Activated CD4-positive, alpha-beta T cell treated with anti-CD3 and anti-CD28 coated beads, Interleukin-2, amount 10 ng/mL, durations not matched to agents 24 days and 14 days (primary cell): ENCODE measurements around the gene PANK3. TPM values are rescaled to one million over a fixed set of nuclear protein-coding genes. Genes with fewer than 3 reads are reported as not detected.
"Not testable (repeated sequence)": the region's sequence is repeated elsewhere in the genome, so short reads cannot be mapped to it uniquely, and the experiment has no call there.

Source experiments
- DNase-seq: peaks from one replicate; pipeline ENCODE4 v3.0.0; 2022
- H3K27ac Mint-ChIP-seq: one replicate; pipeline ENCODE4 v1.8.0; 2022; ENCODE audit warnings: mild to moderate bottlenecking, mixed read lengths
- H3K27me3 Mint-ChIP-seq: one replicate; pipeline ENCODE4 v1.8.0; 2022; ENCODE audit warnings: mixed read lengths
- H3K36me3 Mint-ChIP-seq: one replicate; pipeline ENCODE4 v1.8.0; 2022; ENCODE audit warnings: low read depth, mild to moderate bottlenecking, mixed read lengths
- H3K4me1 Mint-ChIP-seq: one replicate; pipeline ENCODE4 v1.8.0; 2021; ENCODE audit warnings: mixed read lengths
- H3K4me3 Mint-ChIP-seq: one replicate; pipeline ENCODE4 v1.8.0; 2022; ENCODE audit warnings: mild to moderate bottlenecking, moderate library complexity, mixed read lengths
- H3K9me3 Mint-ChIP-seq: one replicate; pipeline ENCODE4 v1.8.0; 2021; ENCODE audit warnings: mixed read lengths
- intact Hi-C: fragments of 100-400 bp; cut with micrococcal nuclease; formaldehyde crosslinking; loops from one replicate; pipeline ENCODE4 v1.15.1; 2023
- total RNA-seq: library from RNA; stranded (reverse); gene quantifications from 2 replicates; pipeline ENCODE4 v1.2.3, GENCODE V29; 2022

PANK3 gene
- total RNA-seq, 1 donor from 2014 or later, result 81.2 TPM

DNA sequence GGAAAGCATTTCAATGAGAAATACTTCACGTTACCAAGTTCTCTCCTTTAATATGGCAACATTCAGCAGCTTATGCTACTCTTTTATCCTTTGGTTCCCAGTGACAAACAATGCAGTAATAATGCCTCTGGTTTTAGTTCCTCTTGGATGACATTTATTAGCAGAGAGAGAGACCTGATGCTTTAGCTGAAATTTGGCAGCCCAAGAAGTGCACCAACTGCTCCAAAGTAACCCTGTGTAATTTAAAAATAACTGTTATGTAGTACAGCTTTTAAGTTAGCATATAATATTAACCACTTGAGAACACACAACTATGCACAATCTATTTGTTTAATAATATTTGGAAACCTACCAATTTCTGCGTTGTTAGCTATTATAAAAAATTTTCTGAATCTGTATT, 21.8 kb downstream of the PANK3 start:
- Mint-ChIP-seq H3K4me3 (no peak overlapping the region), H3K4me1 (no peaks in the 10 kb centered on the region), H3K36me3 (peaks cover 71% of the 10 kb centered on the region), H3K9me3 (no peaks in the 10 kb centered on the region), H3K27me3 (no peaks in the 10 kb centered on the region), H3K27ac (no peak overlapping the region)
- intact Hi-C loops, result no loop called here
- no peak for DNase-seq

DNA sequence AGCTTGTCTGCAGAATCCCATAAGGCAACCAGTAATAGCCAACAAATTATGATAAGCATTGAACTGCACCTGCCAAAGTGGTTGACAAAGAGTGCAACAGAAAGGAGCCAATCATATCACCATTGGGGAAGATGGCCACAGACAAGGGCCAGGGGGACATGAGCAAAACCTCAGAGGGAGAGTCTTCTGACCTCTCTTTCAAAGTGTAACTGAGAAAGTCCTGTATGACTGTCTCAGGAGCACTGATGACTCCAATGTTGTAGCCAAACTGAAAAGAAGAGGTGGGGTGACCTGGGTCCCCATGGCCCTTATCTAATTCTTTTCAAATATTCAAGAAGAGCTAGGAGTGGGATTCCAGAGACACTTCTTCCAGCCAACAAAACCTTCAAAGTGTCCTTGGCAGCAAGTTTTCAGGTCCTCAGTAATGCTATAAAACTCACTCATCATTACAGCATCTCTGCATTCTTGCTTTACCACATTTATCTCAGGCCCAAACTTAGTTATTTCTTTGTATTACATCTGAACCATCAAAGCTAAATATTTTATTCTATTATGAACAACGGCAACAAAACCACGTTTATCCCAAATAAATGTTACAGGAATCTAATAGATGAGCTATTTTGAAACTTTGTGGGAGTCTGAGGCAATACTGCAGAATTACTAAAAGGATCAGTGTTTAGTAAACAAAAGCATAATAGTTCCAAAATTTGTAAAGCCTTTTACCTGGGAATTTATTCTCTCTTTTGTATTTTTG, 25.6 kb downstream of the PANK3 start:
- H3K4me3 Mint-ChIP-seq, result no peak overlapping the region
- no peak overlapping the region for H3K27ac Mint-ChIP-seq
- H3K27me3 Mint-ChIP-seq, result no peaks in the 10 kb centered on the region
- H3K36me3 Mint-ChIP-seq, result peaks cover 69% of the 10 kb centered on the region
- intact Hi-C loops, result no loop called here
- H3K9me3 Mint-ChIP-seq, result no peaks in the 10 kb centered on the region
- H3K4me1 Mint-ChIP-seq, result no peaks in the 10 kb centered on the region
- no peak for DNase-seq

DNA sequence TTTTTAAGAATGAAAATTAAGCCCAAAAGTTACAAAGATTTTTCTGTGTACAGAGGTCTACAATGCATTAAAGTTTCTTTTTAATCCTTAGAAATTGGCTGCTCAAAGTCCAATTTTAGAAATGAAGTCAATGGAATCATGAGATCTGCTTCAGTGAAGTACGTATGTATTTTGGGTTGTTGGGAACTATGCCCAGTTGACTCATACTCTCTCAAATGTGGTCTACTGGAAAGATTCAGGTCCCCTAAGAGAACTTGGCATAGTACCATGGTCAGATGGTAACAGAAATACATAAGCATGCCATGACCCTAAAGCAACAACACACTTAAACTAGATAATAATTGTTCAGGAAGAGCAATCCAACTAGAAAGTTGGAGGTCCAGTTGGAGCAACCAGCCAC, 27.0 kb downstream of the PANK3 start:
- Mint-ChIP-seq H3K36me3 (peaks cover 65% of the 10 kb centered on the region), H3K4me3 (no peak overlapping the region), H3K4me1 (no peaks in the 10 kb centered on the region), H3K27ac (no peak overlapping the region), H3K9me3 (peaks cover 3% of the 10 kb centered on the region), H3K27me3 (no peaks in the 10 kb centered on the region)
- intact Hi-C loops, result no loop called here
- no peak for DNase-seq

DNA sequence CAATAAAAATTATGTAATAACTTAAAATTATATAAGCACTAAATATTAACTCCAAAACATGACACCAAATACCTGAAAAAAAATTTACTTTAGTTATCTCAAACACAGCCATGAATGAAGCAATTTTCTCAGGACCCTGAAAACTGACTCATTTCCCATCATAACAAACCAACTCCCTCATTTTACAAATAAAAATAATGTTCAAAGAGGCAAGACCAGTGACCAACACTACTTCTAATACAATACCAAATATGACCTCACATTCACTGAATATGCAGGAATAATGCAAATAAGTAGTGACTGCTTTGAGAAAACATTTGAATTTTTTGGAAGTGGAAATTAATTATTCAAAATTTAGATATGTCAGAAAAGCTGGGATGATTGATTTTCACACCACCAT, 28.5 kb downstream of the PANK3 start:
- no peak for DNase-seq
- Mint-ChIP-seq H3K27me3 (no peaks in the 10 kb centered on the region), H3K9me3 (peaks cover 3% of the 10 kb centered on the region), H3K27ac (no peak overlapping the region), H3K4me1 (no peaks in the 10 kb centered on the region), H3K36me3 (peaks cover 61% of the 10 kb centered on the region), H3K4me3 (no peak overlapping the region)
- intact Hi-C loops, result no loop called here

DNA sequence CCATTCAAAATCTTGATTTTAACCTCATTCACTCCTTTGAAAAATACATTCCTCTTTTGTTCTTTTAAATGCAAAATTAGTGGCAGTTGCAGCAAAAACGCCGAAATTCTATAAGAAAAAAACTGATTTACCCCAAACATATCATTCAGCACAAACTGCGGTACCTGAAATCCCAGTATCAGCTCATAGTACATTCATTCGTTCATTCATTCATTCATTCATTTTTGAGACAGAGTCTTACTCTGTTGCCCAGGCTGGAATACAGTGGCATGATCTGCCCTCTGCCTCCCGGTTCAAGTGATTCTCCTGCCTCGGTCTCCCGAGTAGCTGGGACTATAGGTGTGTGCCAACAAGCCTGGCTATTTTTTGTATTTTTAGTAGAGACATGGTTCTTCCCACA, 29.6 kb downstream of the PANK3 start:
- Mint-ChIP-seq H3K27ac (no peak overlapping the region), H3K4me1 (no peaks in the 10 kb centered on the region), H3K27me3 (no peaks in the 10 kb centered on the region), H3K9me3 (peaks cover 3% of the 10 kb centered on the region), H3K4me3 (no peak overlapping the region), H3K36me3 (peaks cover 52% of the 10 kb centered on the region)
- no peak for DNase-seq
- intact Hi-C loops, result no loop called here

DNA sequence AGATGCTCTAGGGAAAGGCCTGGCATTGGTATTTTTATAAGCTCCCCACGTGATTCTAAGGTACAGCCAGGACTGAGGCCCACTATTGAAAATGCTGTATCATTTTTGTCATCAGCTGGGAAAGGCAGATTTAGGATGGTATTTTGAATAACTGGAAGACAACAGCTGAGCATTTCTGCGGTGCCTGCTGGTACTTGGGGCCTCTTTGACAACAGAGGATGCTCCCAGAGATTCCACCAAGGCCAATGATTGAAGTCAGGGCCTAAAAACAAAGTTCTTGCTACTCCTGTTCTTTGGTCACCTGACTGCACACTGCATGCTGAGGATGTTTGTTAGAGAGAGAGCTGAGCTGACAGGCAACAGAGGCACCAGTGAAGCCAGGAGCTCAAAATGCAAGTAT, 42.0 kb downstream of the PANK3 start:
- intact Hi-C loops, result no loop called here
- no peak for DNase-seq
- Mint-ChIP-seq H3K4me1 (no peaks in the 10 kb centered on the region), H3K27ac (no peak overlapping the region), H3K9me3 (no peaks in the 10 kb centered on the region), H3K4me3 (no peak overlapping the region), H3K36me3 (no peaks in the 10 kb centered on the region), H3K27me3 (peaks cover 6% of the 10 kb centered on the region)

DNA sequence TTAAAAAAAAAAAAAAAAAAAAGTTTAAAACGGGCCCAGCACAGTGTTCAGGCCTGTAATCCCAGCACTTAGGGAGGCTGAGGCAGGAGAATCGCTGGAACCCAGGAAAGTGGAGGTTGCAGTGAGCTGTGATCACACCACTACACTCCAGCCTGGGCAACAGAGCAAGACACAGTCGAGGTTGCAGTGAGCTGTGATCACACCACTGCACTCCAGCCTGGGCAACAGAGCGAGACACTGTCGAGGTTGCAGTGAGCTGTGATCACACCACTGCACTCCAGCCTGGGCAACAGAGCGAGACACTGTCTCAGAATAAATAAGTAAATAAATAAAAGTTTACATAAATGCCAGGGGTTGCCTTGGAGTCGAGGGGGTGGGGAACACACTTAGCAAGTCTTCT, 44.8 kb downstream of the PANK3 start:
- DNase-seq, intact Hi-C loops, H3K27ac Mint-ChIP-seq, H3K36me3 Mint-ChIP-seq, H3K4me1 Mint-ChIP-seq, H3K4me3 Mint-ChIP-seq, H3K9me3 Mint-ChIP-seq: not testable (repeated sequence)
- peaks cover 17% of the 10 kb centered on the region for H3K27me3 Mint-ChIP-seq

DNA sequence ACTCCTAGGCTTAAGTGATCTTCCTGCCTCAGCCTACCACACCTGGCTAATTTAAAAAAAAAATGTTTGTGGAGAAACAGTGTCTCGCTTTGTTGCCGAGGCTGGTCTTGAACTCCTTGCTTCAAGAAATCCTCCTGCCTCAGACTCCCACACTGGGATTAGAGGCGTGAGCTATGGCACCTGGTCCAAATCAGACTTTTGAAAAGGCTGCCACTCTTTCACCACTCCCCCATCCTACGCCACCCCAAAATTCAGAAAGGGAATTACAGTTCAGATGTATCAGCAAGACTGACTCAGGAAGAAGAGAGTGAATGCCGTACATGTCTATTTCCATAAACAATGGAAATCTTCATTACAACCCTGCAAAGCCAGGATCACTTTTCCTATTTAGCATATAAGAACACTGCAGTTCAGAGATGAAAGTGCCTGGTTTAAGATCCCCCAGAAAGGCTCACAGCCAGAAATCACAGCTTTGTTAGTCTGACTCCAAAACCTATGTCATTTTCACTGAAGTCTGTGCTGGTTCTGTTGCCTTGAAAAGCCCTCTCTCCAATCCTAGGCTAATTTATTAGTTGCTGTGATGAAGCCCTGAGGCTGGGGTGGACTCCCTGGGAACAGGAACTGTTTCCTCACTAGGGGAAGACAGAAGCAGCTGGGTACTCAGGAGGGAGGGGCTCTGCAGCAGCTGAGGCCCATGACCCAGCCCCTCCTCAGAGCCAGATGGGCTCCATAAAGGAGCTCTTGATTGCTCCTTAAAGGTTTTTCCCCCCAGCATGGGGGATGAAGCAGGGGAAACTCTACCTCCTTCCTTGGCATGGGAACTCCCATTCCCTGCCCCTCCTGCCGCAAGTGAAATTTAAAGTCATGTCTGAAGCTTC, 46.9 kb downstream of the PANK3 start:
- intact Hi-C loops, result no loop called here
- Mint-ChIP-seq H3K4me3 (no peak overlapping the region), H3K27ac (no peak overlapping the region), H3K27me3 (peaks cover 26% of the 10 kb centered on the region), H3K9me3 (peaks cover 9% of the 10 kb centered on the region), H3K36me3 (peaks cover 9% of the 10 kb centered on the region), H3K4me1 (peaks cover 6% of the 10 kb centered on the region)
- no peak for DNase-seq

DNA sequence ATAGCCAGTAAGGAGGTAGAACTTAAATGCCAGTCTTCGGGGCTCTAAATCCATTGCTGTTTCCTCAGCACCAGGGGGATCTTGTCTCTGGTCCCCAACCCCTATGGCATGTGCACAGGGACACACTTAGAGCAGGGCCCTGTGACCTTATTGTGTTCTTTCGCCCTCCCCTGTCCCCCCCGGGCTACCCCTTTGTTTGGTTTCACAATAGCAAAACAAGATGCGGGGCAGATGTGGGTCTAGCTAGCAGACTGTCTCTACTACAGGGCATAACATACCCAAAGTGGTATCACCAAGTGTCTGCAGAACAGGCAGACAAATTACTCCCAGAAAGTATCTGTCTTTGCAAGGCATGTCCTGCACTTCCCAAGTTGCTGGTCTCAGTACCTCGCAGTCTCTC, 48.0 kb downstream of the PANK3 start:
- H3K27ac Mint-ChIP-seq, result no peak overlapping the region
- no peak for DNase-seq
- no peak overlapping the region for H3K4me3 Mint-ChIP-seq
- intact Hi-C loops, result no loop called here
- H3K4me1 Mint-ChIP-seq, result peaks cover 6% of the 10 kb centered on the region
- peaks cover 9% of the 10 kb centered on the region for H3K36me3 Mint-ChIP-seq
- H3K27me3 Mint-ChIP-seq, result peaks cover 26% of the 10 kb centered on the region
- peaks cover 9% of the 10 kb centered on the region for H3K9me3 Mint-ChIP-seq

DNA sequence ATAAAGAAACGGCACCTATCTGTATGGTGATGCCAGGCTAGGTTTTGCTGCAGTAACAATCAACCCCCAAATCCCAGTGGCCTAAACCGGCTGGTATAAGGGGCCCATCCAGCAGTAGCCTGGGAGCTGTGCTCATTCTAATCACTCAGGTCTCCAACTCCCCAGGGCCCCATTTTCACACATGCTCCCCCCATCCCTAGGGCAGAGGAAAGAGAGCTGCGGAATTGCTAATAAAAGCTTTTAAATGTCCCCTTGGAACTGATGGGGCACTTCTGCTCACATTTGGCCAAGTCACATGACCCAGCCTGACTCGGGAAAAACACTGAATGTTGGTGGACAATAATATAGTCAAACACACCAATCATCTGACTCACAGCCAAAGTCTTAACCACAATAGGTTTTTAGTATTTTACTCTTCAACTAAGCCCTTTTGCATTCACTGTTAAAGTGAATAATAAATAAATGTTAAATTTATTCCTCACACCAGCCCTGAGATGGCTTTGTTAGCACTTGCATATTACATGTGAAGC, 48.5 kb downstream of the PANK3 start:
- DNase-seq, result no peak
- intact Hi-C loops, result no loop called here
- peaks cover 26% of the 10 kb centered on the region for H3K27me3 Mint-ChIP-seq
- H3K36me3 Mint-ChIP-seq, result peaks cover 9% of the 10 kb centered on the region
- H3K9me3 Mint-ChIP-seq, result peaks cover 9% of the 10 kb centered on the region
- H3K4me3 Mint-ChIP-seq, result no peak overlapping the region
- peaks cover 6% of the 10 kb centered on the region for H3K4me1 Mint-ChIP-seq
- no peak overlapping the region for H3K27ac Mint-ChIP-seq

DNA sequence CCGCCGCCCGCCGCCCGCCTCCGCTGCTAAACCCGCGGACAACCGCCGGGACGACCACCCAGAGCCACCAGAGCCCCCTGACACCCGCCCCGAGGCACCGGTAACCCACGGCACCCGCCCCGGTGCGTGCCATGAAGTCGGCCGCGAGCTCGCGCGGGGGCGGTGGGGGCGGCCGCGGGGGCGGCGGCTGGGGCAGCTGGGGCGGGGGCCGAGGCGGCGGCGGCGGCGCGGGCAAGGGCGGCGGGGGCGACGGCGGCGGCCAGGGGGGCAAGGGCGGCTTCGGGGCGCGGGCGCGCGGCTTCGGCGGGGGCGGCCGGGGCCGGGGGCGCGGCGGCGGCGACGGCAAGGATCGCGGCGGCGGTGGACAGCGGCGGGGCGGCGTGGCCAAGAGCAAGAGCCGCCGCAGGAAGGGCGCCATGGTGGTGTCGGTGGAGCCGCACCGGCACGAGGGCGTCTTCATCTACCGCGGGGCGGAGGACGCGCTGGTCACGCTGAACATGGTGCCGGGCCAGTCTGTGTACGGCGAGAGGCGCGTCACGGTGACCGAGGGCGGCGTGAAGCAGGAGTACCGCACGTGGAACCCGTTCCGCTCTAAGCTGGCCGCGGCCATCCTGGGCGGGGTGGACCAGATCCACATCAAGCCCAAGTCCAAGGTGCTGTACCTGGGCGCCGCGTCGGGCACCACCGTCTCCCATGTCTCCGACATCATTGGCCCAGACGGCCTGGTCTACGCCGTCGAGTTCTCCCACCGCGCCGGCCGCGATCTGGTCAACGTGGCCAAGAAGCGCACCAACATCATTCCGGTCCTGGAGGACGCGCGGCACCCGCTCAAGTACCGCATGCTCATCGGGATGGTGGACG, 49.6 kb downstream of the PANK3 start:
- intact Hi-C loops, result no loop called here
- Mint-ChIP-seq H3K27me3 (peaks cover 26% of the 10 kb centered on the region), H3K27ac (no peak overlapping the region), H3K4me3 (peak overlapping the region; percentile 30), H3K4me1 (peaks cover 6% of the 10 kb centered on the region), H3K9me3 (peaks cover 9% of the 10 kb centered on the region), H3K36me3 (peaks cover 9% of the 10 kb centered on the region)
- DNase-seq, result no peak

DNA sequence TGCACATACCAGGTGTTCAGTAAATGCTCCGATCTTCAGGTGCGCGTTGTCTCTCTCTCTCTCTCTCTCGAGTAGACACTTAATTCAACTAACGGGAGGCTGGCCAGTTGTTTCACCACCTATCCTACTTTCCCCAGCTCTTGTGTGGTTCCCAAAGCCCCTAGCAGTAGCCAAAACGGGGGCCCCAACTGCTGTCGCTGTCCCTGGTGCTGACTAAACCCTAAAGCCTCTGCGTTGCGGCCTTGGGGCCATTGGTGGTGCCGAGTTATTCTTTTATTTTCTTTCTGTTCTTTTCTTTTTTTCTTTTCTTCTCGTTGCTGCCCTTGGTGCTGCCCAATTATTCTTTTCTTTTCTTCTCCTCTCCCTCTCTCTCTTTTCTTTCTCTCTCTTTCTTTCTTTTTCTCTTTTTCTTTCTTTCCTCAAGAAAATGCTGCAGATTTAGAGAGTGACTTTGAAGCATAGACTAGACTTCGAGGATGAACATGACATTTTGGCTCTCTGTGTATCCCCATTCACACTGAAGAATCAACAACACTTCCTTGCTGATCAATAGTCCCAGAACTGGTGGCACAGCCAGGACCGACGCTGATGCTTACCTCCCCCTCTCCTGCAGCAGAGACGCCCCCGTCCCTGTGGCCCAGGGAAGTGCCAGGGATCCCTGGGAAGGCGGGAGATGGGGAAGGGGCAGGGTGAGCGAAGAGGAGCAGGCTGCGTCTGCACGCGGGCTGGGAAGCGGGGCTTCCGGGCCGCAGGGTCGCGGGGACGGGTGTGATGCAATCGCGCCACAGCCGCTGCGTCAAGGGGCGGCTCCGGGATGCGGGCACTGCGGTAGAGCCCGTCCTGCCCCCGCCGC, 50.4 kb downstream of the PANK3 start, which contains the start of gene FBLL1:
FBLL1 (plus strand) TSS at position 785 of the 853 bp plus-strand sequence. CDS start 200 bp downstream, outside the sequence.
- intact Hi-C loops, result no loop called here
- H3K4me1 Mint-ChIP-seq, result peaks cover 6% of the 10 kb centered on the region
- H3K9me3 Mint-ChIP-seq, result peaks cover 9% of the 10 kb centered on the region
- peak; percentile 79 for DNase-seq
- H3K4me3 Mint-ChIP-seq, result peak within 1 kb of the TSS; percentile 69
- H3K36me3 Mint-ChIP-seq, result peaks cover 9% of the 10 kb centered on the region
- peaks cover 24% of the 10 kb centered on the region for H3K27me3 Mint-ChIP-seq
- peak within 1 kb of the TSS; percentile 37 for H3K27ac Mint-ChIP-seq
